ENCODE measurements around the gene FAM171A2. TPM values are rescaled to one million over a fixed set of nuclear protein-coding genes. Genes with fewer than 3 reads are reported as not detected.

The FAM171A2 gene
- total and polyA plus RNA-seq, 2 of the 8 experiments (the other 6 are each of a cell fraction or from before 2014, with no cell fraction given), result 21.9 to 24.1 TPM

GRCh38 chr17:44345454-44346026 lies 18.1 kb downstream of the FAM171A2 start:
- DNase-seq (ENCODE audit: low read depth in 1 of 2, low spot score in 2 of 2) (peak in 1 of 2 experiments; percentile 83), FAIRE-seq (peak; percentile 13)
- Histone ChIP-seq H2BK15ac (ENCODE audit: low read length) (no peak overlapping the region), H3K18ac (ENCODE audit: extremely low read depth, low read length) (no peak overlapping the region), H3K79me1 (ENCODE audit: low read depth, low read length) (no peaks in the 10 kb centered on the region), H3K4ac (replicated peaks; ENCODE audit: insufficient read length, low read depth, low read length) (no peak overlapping the region), H4K20me1 (replicated peaks in 1 of 2; ENCODE audit: control insufficient read depth in 1 of 2, insufficient read depth in 2 of 2, low read length in 2 of 2) (peaks cover 0 to 13% of the 10 kb centered on the region in 2 experiments), H2BK120ac (replicated peaks; ENCODE audit: low read depth, low read length) (no peak overlapping the region), H2BK12ac (ENCODE audit: low read depth, low read length) (no peak overlapping the region), H3K36me3 (ENCODE audit: control insufficient read depth in 2 of 4, insufficient read depth in 4 of 4, low read length in 3 of 4) (no peaks in the 10 kb centered on the region), H3K27ac (ENCODE audit: low read depth, low read length) (0 out of 2 replicates have a peak overlapping the region, but pooled peaks have one; percentile 16), H2BK20ac (ENCODE audit: low read length) (no peak overlapping the region), H3K4me2 (ENCODE audit: insufficient read depth in 1 of 2, low read depth in 2 of 2, low read length in 2 of 2) (peak overlapping the region; percentile 62 to 90), H2AFZ (ENCODE audit: low read length) (no peak overlapping the region), H4K91ac (replicated peaks; ENCODE audit: insufficient read length, low read length) (no peak overlapping the region), H4K8ac (ENCODE audit: extremely low read depth, insufficient read depth, low read length) (no peak overlapping the region), H3K9ac (replicated peaks in 1 of 4; ENCODE audit: extremely low read depth in 1 of 4, low read depth in 3 of 4, low read length in 3 of 4) (peak overlapping the region in 3 of 4 experiments; percentile 20 to 38 (median 34); a peak in 5 of 7 replicates), H3K27me3 (replicated peaks in 1 of 4; ENCODE audit: control insufficient read depth in 3 of 4, extremely low read depth in 1 of 4, insufficient read depth in 3 of 4, low read length in 3 of 4) (peaks cover 0 to 3% (median 0%) of the 10 kb centered on the region in 4 experiments; a peak in 3 of 7 replicates), H3K4me1 (replicated peaks in 1 of 4; ENCODE audit: control insufficient read depth in 3 of 4, insufficient read depth in 4 of 4, low read length in 3 of 4) (peaks cover 0 to 2% (median 0%) of the 10 kb centered on the region in 4 experiments; a peak in 3 of 7 replicates), H2AK5ac (ENCODE audit: low read depth, low read length) (no peak overlapping the region), H2BK5ac (ENCODE audit: low read depth, low read length) (0 out of 2 replicates have a peak overlapping the region, but pooled peaks have one; percentile 19), H3K4me3 (ENCODE audit: extremely low read depth in 1 of 4, insufficient read depth in 2 of 4, low read depth in 3 of 4, low read length in 4 of 4) (peak overlapping the region; percentile 52 to 95 (median 78)), H3K23ac (ENCODE audit: insufficient read length) (no peak overlapping the region), H3K56ac (replicated peaks; ENCODE audit: insufficient read length, low read depth, low read length) (no peak overlapping the region), H3K79me2 (ENCODE audit: control insufficient read depth in 1 of 2, insufficient read depth in 2 of 2, low read length in 2 of 2) (peaks cover 0 to 3% of the 10 kb centered on the region in 2 experiments; a peak in 1 of 4 replicates), H4K5ac (ENCODE audit: insufficient read length, low read depth, low read length) (no peak overlapping the region), H3K23me2 (ENCODE audit: low read depth, low read length) (peaks cover 4% of the 10 kb centered on the region; the same call in 1 of the 2 replicates), H3K14ac (ENCODE audit: insufficient read length) (no peak overlapping the region), H3K9me3 (ENCODE audit: insufficient read depth in 2 of 2, low read depth in 1 of 2, low read length in 1 of 2) (no peaks in the 10 kb centered on the region)
- ChIA-PET POLR2A (ENCODE audit: partially characterized antibody) (interaction anchor here (0.6 to 3.4 kb wide), 12 partner anchors 8 to 197 kb away, joined by 3 to 21 read pairs (median 4); partner anchors contain the start of gene SLC25A39), CTCF (ENCODE audit: partially characterized antibody) (interaction anchor here (0.7 to 3.6 kb wide), 33 partner anchors 9 to 401 kb away, joined by 3 to 70 read pairs (median 4); partner anchors contain the start of gene SLC25A39)
- WGBS, 2 experiments (ENCODE audit: extremely low coverage in 1 of 2, insufficient coverage in 1 of 2, insufficient read length in 1 of 2, insufficient replicate concordance in 2 of 2, low coverage in 1 of 2, low lambda C conversion rate in 2 of 2, missing lambda C conversion rate in 1 of 2), result 5% methylated on average over 18 of the region's 21 CpGs; no CpG with 5 or more reads in 1 of the 2 experiments
- TF ChIP-seq KDM4A (IDR thresholded peaks at IDR 0.05; ENCODE audit: low read depth, low read length, severe bottlenecking), result peak; percentile 77
- TF ChIP-seq MAX (IDR thresholded peaks at IDR 0.05), result no peak
- no peak for TF ChIP-seq HDAC6 (IDR thresholded peaks at IDR 0.05; ENCODE audit: low read depth, low read length)
- TF ChIP-seq RXRA (IDR thresholded peaks at IDR 0.05; ENCODE audit: insufficient read depth, low read depth, low read length), result no peak
- TF ChIP-seq SP4 (IDR thresholded peaks at IDR 0.05; ENCODE audit: low read length), result no peak
- peak; percentile 76 to 83 for TF ChIP-seq RAD21 (IDR thresholded peaks at IDR 0.05 in 1 of 2, conservative IDR thresholded peaks at IDR 0.05 in 1 of 2; ENCODE audit: low read depth in 2 of 2, low read length in 2 of 2)
- TF ChIP-seq JUN (IDR thresholded peaks at IDR 0.05; ENCODE audit: low read depth, low read length), result no peak
- TF ChIP-seq HDAC2 (IDR thresholded peaks at IDR 0.05; ENCODE audit: borderline replicate concordance in 1 of 2, low read depth in 2 of 2, low read length in 2 of 2), result no peak; a peak in 1 of 4 replicates
- TF ChIP-seq E2F6 (IDR thresholded peaks at IDR 0.05), result no peak
- TF ChIP-seq SIN3A (conservative IDR thresholded peaks at IDR 0.05 in 1 of 2, IDR thresholded peaks at IDR 0.05 in 1 of 2; ENCODE audit: low read depth in 1 of 2, low read length in 2 of 2), result peak in 1 of 2 experiments; percentile 72; a peak in 2 of 4 replicates

All from H1 (cell line).